Ishikawa (cell line): Measurements from ENCODE around the gene IQCH.

Experiments
- CEBPB ChIP-seq: IDR thresholded peaks from 2 replicates; pipeline ENCODE4 v1.6.1; 2012
- CREB1 ChIP-seq: IDR thresholded peaks from 2 replicates; pipeline ENCODE4 v1.6.1; 2012; ENCODE audit warnings: low read depth
- EGR1 ChIP-seq: IDR thresholded peaks from 2 replicates; pipeline ENCODE4 v1.6.1; 2012
- EP300 ChIP-seq: IDR thresholded peaks from 2 replicates; pipeline ENCODE4 v1.6.1; 2012; ENCODE audit warnings: borderline replicate concordance
- FOXM1 ChIP-seq: IDR thresholded peaks from 2 replicates; pipeline ENCODE4 v1.6.1; 2012; ENCODE audit warnings: low read depth, borderline replicate concordance
- MAX ChIP-seq: IDR thresholded peaks from 2 replicates; pipeline ENCODE4 v1.6.1; 2012
- NFIC ChIP-seq: IDR thresholded peaks from 2 replicates; pipeline ENCODE4 v1.6.1; 2012
- RAD21 ChIP-seq: IDR thresholded peaks from 2 replicates; pipeline ENCODE4 v1.6.1; 2012; ENCODE audit warnings: low read depth
- REST ChIP-seq: IDR thresholded peaks from 2 replicates; pipeline ENCODE4 v1.6.1; 2012; ENCODE audit warnings: low read depth, mild to moderate bottlenecking
- TAF1 ChIP-seq: IDR thresholded peaks from 2 replicates; pipeline ENCODE4 v1.6.1; 2012; ENCODE audit warnings: low read depth, mild to moderate bottlenecking
- TCF12 ChIP-seq: IDR thresholded peaks from 2 replicates; pipeline ENCODE4 v1.6.1; 2012; ENCODE audit warnings: low read depth
- TEAD4 ChIP-seq: IDR thresholded peaks from 2 replicates; pipeline ENCODE4 v1.6.1; 2012
- USF1 ChIP-seq: IDR thresholded peaks from 2 replicates; pipeline ENCODE4 v1.6.1; 2012
- YY1 ChIP-seq: IDR thresholded peaks from 2 replicates; pipeline ENCODE4 v1.6.1; 2012; ENCODE audit warnings: low read depth
- ZBTB7A ChIP-seq: IDR thresholded peaks from 2 replicates; pipeline ENCODE4 v1.6.1; 2012; ENCODE audit warnings: low read depth

Gene IQCH

GRCh38 chr15:67369359-67369998 lies 114.9 kb downstream of the IQCH start:
- TF ChIP-seq REST (no peak), EP300 (no peak), TEAD4 (no peak), RAD21 (no peak), USF1 (no peak), FOXM1 (no peak), YY1 (no peak), TCF12 (no peak), CEBPB (no peak), CREB1 (no peak), ZBTB7A (no peak), EGR1 (no peak), NFIC (no peak), TAF1 (no peak), MAX (no peak)

GRCh38 chr15:67370206-67370954 lies 115.8 kb downstream of the IQCH start:
- TF ChIP-seq CEBPB = no peak
- no peak for TF ChIP-seq MAX
- TF ChIP-seq REST = no peak
- TF ChIP-seq YY1 = no peak
- no peak for TF ChIP-seq EP300
- no peak for TF ChIP-seq RAD21
- no peak for TF ChIP-seq TEAD4
- TF ChIP-seq TCF12 = no peak
- TF ChIP-seq USF1 = no peak

- TF ChIP-seq CEBPB (no peak), FOXM1 (no peak), EGR1 (no peak), MAX (no peak), YY1 (no peak), TEAD4 (no peak)
Measured at GRCh38 chr15:67372543-67372942, 118.0 kb downstream of the IQCH start.

GRCh38 chr15:67372986-67373675 lies 118.5 kb downstream of the IQCH start:
- TF ChIP-seq FOXM1 (no peak), REST (no peak), NFIC (no peak), CEBPB (no peak)
